ENCODE results near the gene PADI4.

PADI4 gene

GRCh38 chr1:17359808-17360207, 51.8 kb downstream of the PADI4 start:
- no peaks in the 10 kb centered on the region for H3K36me3 ChIP-seq (ENCODE audit: control insufficient read depth, insufficient read depth, low read length)
- H3K27me3 ChIP-seq (ENCODE audit: control insufficient read depth, insufficient read depth, low read length): no peaks in the 10 kb centered on the region
- no peak overlapping the region for H3K9ac ChIP-seq (ENCODE audit: low read length)
- H3K4me1 ChIP-seq (ENCODE audit: control insufficient read depth, insufficient read depth, low read length): no peaks in the 10 kb centered on the region
- H3K9me3 ChIP-seq (ENCODE audit: control insufficient read depth, low read length): no peaks in the 10 kb centered on the region
- H3K4me3 ChIP-seq (ENCODE audit: low read length): no peak overlapping the region

- H3K9me3 ChIP-seq (ENCODE audit: control insufficient read depth, low read length): no peaks in the 10 kb centered on the region
- H3K36me3 ChIP-seq (ENCODE audit: control insufficient read depth, insufficient read depth, low read length): no peaks in the 10 kb centered on the region
- H3K9ac ChIP-seq (ENCODE audit: low read length): no peak overlapping the region
- no peak overlapping the region for H3K4me3 ChIP-seq (ENCODE audit: low read length)
- no peaks in the 10 kb centered on the region for H3K4me1 ChIP-seq (ENCODE audit: control insufficient read depth, insufficient read depth, low read length)
- no peaks in the 10 kb centered on the region for H3K27me3 ChIP-seq (ENCODE audit: control insufficient read depth, insufficient read depth, low read length)
Observed at GRCh38 chr1:17360272-17360956, 52.4 kb downstream of the PADI4 start.

DNA sequence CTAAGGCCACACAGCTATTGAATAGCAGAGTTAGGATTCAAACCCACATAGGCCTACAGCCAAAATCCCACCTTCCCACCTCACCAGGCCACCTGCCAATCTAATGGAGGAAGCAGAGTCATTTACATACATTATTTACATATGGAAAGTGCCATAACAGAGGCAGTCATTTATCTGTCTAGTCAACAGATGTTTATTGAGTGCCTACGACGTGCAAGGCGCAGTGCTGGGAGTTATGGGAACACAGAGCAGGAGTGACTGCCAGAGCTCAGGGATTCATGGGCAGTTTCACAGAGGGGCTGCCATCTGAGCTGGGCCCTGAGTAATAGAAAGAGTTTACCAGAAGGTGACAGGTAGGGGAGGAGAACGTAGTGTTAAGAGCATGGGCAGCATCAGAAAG, 53.7 kb downstream of the PADI4 start:
- H3K27me3 ChIP-seq (ENCODE audit: control insufficient read depth, insufficient read depth, low read length): no peaks in the 10 kb centered on the region
- H3K4me3 ChIP-seq (ENCODE audit: low read length): no peak overlapping the region
- H3K4me1 ChIP-seq (ENCODE audit: control insufficient read depth, insufficient read depth, low read length): no peaks in the 10 kb centered on the region
- no peaks in the 10 kb centered on the region for H3K9me3 ChIP-seq (ENCODE audit: control insufficient read depth, low read length)
- H3K36me3 ChIP-seq (ENCODE audit: control insufficient read depth, insufficient read depth, low read length): no peaks in the 10 kb centered on the region
- no peak overlapping the region for H3K9ac ChIP-seq (ENCODE audit: low read length)

- H3K27me3 ChIP-seq (ENCODE audit: control insufficient read depth, insufficient read depth, low read length): no peaks in the 10 kb centered on the region
- H3K36me3 ChIP-seq (ENCODE audit: control insufficient read depth, insufficient read depth, low read length): no peaks in the 10 kb centered on the region
- H3K9ac ChIP-seq (ENCODE audit: low read length): no peak overlapping the region
- no peaks in the 10 kb centered on the region for H3K4me1 ChIP-seq (ENCODE audit: control insufficient read depth, insufficient read depth, low read length)
- no peaks in the 10 kb centered on the region for H3K9me3 ChIP-seq (ENCODE audit: control insufficient read depth, low read length)
- H3K4me3 ChIP-seq (ENCODE audit: low read length): no peak overlapping the region
Observed at GRCh38 chr1:17363351-17363750, 55.4 kb downstream of the PADI4 start.

GRCh38 chr1:17363771-17364170, 55.8 kb downstream of the PADI4 start:
- no peak overlapping the region for H3K4me3 ChIP-seq (ENCODE audit: low read length)
- no peaks in the 10 kb centered on the region for H3K4me1 ChIP-seq (ENCODE audit: control insufficient read depth, insufficient read depth, low read length)
- no peak overlapping the region for H3K9ac ChIP-seq (ENCODE audit: low read length)
- H3K36me3 ChIP-seq (ENCODE audit: control insufficient read depth, insufficient read depth, low read length): no peaks in the 10 kb centered on the region
- H3K27me3 ChIP-seq (ENCODE audit: control insufficient read depth, insufficient read depth, low read length): no peaks in the 10 kb centered on the region
- no peaks in the 10 kb centered on the region for H3K9me3 ChIP-seq (ENCODE audit: control insufficient read depth, low read length)

GRCh38 chr1:17365293-17365692, 57.3 kb downstream of the PADI4 start:
- Histone ChIP-seq H3K27me3 (ENCODE audit: control insufficient read depth, insufficient read depth, low read length) (no peaks in the 10 kb centered on the region), H3K9ac (ENCODE audit: low read length) (no peak overlapping the region), H3K9me3 (ENCODE audit: control insufficient read depth, low read length) (no peaks in the 10 kb centered on the region), H3K4me1 (ENCODE audit: control insufficient read depth, insufficient read depth, low read length) (no peaks in the 10 kb centered on the region), H3K4me3 (ENCODE audit: low read length) (no peak overlapping the region), H3K36me3 (ENCODE audit: control insufficient read depth, insufficient read depth, low read length) (no peaks in the 10 kb centered on the region)

GRCh38 chr1:17369466-17369865, 61.5 kb downstream of the PADI4 start:
- H3K4me1 ChIP-seq (ENCODE audit: control insufficient read depth, insufficient read depth, low read length): no peaks in the 10 kb centered on the region
- no peaks in the 10 kb centered on the region for H3K27me3 ChIP-seq (ENCODE audit: control insufficient read depth, insufficient read depth, low read length)
- no peaks in the 10 kb centered on the region for H3K9me3 ChIP-seq (ENCODE audit: control insufficient read depth, low read length)
- H3K9ac ChIP-seq (ENCODE audit: low read length): no peak overlapping the region
- no peak overlapping the region for H3K4me3 ChIP-seq (ENCODE audit: low read length)
- H3K36me3 ChIP-seq (ENCODE audit: control insufficient read depth, insufficient read depth, low read length): no peaks in the 10 kb centered on the region

- Histone ChIP-seq H3K4me3 (ENCODE audit: low read length) (no peak overlapping the region), H3K4me1 (ENCODE audit: control insufficient read depth, insufficient read depth, low read length) (no peaks in the 10 kb centered on the region), H3K9me3 (ENCODE audit: control insufficient read depth, low read length) (no peaks in the 10 kb centered on the region), H3K27me3 (ENCODE audit: control insufficient read depth, insufficient read depth, low read length) (no peaks in the 10 kb centered on the region), H3K36me3 (ENCODE audit: control insufficient read depth, insufficient read depth, low read length) (no peaks in the 10 kb centered on the region), H3K9ac (ENCODE audit: low read length) (no peak overlapping the region)
Observed at GRCh38 chr1:17370618-17371017, 62.6 kb downstream of the PADI4 start.

DNA sequence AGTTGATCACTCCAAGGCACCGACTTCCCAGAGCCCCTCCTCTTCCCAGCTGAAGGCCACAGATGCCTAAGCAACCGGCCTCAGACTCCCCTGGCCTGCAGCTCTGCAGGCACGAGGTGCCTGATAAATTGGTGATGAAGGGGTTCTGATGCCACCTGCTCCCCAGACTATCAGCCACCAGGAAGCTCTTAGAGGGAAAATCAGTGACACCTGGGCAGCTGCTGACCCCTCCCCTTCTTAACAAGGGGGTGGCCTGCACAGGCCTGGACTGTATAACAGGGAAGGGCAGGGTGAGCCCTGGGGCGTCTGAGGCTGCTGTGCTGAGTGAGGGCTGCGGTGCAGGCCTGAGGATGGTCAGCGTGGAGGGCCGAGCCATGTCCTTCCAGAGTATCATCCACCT, 63.9 kb downstream of the PADI4 start, which contains the start of gene PADI6:
Gene PADI6, plus strand, starts transcription at position 301 of the 400 bp plus-strand sequence. Its CDS starts 50 bp downstream, at position 351.
- no peak within 1 kb of the TSS for H3K4me3 ChIP-seq (ENCODE audit: low read length)
- no peak within 1 kb of the TSS for H3K9ac ChIP-seq (ENCODE audit: low read length)
- no peaks in the 10 kb centered on the region for H3K4me1 ChIP-seq (ENCODE audit: control insufficient read depth, insufficient read depth, low read length)
- H3K36me3 ChIP-seq (ENCODE audit: control insufficient read depth, insufficient read depth, low read length): no peaks in the 10 kb centered on the region
- H3K27me3 ChIP-seq (ENCODE audit: control insufficient read depth, insufficient read depth, low read length): no peaks in the 10 kb centered on the region
- H3K9me3 ChIP-seq (ENCODE audit: control insufficient read depth, low read length): no peaks in the 10 kb centered on the region

GRCh38 chr1:17372955-17373354, 65.0 kb downstream of the PADI4 start:
- Histone ChIP-seq H3K4me1 (ENCODE audit: control insufficient read depth, insufficient read depth, low read length) (no peaks in the 10 kb centered on the region), H3K9me3 (ENCODE audit: control insufficient read depth, low read length) (no peaks in the 10 kb centered on the region), H3K4me3 (ENCODE audit: low read length) (no peak overlapping the region), H3K36me3 (ENCODE audit: control insufficient read depth, insufficient read depth, low read length) (no peaks in the 10 kb centered on the region), H3K9ac (ENCODE audit: low read length) (no peak overlapping the region), H3K27me3 (ENCODE audit: control insufficient read depth, insufficient read depth, low read length) (peaks cover 3% of the 10 kb centered on the region)

DNA sequence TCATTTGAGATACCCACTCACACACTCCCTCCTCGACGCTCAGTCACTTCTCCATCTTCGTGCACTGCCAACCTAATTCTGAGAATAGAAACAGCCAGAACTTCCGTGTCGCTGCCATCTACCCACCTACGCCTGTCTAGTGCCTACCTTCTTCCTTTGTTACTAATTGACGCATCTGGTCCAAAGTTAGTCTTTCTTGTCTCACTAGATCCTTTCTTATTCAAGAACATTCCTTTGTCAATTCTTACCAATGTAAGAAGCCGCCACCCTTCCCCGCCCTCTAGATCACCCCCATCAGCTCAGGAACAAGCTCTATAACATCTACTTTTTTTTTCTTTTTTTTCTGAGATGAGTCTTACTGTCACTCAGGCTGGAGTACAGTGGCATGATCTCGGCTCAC, 67.7 kb downstream of the PADI4 start:
- no peak overlapping the region for H3K9ac ChIP-seq (ENCODE audit: low read length)
- H3K27me3 ChIP-seq (ENCODE audit: control insufficient read depth, insufficient read depth, low read length): peaks cover 8% of the 10 kb centered on the region
- H3K4me1 ChIP-seq (ENCODE audit: control insufficient read depth, insufficient read depth, low read length): no peaks in the 10 kb centered on the region
- no peaks in the 10 kb centered on the region for H3K36me3 ChIP-seq (ENCODE audit: control insufficient read depth, insufficient read depth, low read length)
- no peaks in the 10 kb centered on the region for H3K9me3 ChIP-seq (ENCODE audit: control insufficient read depth, low read length)
- no peak overlapping the region for H3K4me3 ChIP-seq (ENCODE audit: low read length)

DNA sequence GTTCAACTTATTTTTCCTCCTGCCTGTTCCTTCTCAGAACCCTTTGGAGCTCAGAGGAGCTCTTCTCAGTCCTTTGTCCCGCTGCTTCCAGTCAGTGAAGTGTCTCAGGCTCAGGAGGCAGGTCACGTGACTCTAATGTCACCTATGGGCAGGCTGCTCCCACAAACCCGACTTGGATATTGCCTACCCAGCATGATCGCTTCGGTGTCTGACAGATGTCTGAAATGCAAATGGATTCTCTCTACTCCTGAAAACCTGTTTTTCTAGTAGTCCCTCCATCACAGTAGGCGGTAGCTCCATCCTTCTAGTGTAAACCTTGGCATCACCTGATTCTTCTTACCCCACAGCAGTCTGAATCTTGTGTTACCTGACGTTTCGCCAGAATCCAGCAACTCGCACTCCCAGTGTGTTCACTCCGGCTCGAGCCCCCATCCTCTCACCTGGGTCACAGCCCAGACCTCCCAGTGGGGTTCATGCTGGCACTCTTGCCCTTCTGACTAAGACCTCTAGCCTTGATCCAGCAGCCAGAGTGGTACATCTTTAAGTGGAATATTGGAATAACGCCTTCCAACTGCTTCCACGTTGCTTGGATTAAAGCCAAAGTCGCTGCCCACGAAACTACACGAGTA, 69.4 kb downstream of the PADI4 start:
- H3K9me3 ChIP-seq (ENCODE audit: control insufficient read depth, low read length): no peaks in the 10 kb centered on the region
- H3K4me1 ChIP-seq (ENCODE audit: control insufficient read depth, insufficient read depth, low read length): no peaks in the 10 kb centered on the region

More for the DNA sequence above, 69.4 kb downstream of the PADI4 start:
- Histone ChIP-seq H3K36me3 (ENCODE audit: control insufficient read depth, insufficient read depth, low read length) (no peaks in the 10 kb centered on the region), H3K27me3 (ENCODE audit: control insufficient read depth, insufficient read depth, low read length) (peaks cover 10% of the 10 kb centered on the region), H3K4me3 (ENCODE audit: low read length) (no peak overlapping the region), H3K9ac (ENCODE audit: low read length) (no peak overlapping the region)

All from mucosa of stomach (tissue), 1 donor.